Amniotic stem cell (primary cell): ENCODE measurements around the gene IGSF9.

Experiments used
- DNase-seq: peaks from one replicate; lab custom pipeline; 2025; lab: John Stamatoyannopoulos, UW

The IGSF9 gene

DNA sequence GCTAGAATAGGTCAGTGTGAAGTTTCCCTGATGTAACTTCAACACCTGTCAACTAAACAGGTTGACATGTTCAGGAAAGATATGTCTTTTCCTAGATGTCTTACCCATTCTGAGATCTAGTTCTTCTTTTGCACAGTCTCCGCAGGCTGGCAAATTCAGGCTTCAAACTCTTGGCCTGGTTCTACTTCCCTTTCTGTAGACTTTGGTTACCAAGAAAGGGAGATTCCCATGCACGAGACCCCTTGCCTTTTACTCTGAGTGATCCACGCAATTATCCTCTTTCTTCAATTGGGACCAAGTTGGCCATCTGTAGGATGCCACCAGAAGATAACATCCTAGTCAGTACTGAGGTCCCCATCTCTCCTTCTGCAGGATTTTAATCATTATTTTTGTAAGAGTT is 47.5 kb downstream of the IGSF9 start:
- no peak for DNase-seq

DNA sequence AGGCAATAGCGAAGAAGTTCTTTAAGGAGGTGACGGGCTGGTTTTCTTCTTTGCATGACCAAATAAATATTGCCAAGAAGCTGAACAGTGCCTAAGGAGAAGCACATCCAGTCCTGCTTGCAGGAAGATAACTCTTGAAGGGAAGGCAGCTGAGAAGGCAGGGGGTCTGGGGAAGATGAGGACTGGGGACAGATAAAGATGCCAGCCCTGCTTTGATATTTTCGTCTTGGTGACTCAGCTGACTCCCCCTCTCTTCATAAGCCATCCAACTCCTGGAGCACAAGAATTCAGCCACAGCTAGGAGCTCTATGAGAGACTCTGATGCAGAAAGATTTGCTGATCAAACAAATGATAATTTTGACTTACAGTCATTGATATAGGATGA is 48.9 kb downstream of the IGSF9 start:
- DNase-seq, result no peak

DNA sequence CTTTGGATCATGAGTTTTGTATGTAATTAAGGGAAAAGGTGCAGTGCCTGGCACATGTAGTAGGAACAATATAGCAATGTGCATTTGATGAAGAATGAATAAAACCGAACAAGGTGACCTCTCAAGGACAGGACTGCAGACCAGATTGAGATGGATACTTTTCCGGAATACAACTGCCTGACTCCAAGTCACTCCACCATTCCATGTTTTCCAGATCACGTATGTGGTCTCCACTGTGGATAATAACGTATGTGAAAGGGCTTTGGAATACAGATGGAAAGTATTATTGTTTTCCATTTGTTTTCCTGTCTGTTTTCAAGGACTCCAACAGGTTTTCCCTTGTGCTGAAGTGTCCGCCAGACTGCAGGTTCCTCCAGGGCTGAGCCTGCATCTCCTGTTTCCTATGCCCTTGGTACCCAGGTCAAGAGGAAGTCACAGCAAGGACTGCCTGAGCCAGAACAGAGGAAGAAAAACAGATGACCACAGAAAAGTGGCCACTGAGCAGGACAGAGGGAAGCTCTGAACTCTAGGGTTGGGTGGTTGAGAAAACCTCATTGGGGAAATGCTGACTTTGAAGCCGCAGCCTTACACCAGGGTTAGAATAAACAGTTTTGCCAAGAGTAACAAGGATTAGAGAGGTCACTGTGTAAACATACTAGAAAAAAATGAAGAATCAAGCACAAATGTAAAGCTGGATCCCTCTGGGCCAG is 49.4 kb downstream of the IGSF9 start:
- no peak for DNase-seq

DNA sequence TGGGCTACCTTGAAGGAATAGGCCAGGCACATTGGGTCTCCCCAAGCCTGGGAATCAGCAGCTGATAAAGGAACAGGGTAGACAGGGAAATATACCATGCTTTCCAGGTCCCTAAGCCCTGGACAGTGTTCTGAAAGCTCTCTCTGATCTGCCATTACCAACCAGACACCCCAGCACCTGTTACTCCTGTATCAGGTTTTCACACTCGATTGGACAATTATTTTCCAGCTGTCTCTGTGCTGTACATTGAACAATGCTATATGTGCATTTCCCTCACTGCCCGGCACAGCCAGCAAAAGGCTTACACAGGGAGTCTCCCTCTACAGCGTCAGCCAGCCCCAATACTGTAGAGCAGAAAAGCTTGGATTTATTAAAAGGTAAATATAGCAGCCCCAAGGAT is 50.1 kb downstream of the IGSF9 start:
- DNase-seq, result no peak

DNA sequence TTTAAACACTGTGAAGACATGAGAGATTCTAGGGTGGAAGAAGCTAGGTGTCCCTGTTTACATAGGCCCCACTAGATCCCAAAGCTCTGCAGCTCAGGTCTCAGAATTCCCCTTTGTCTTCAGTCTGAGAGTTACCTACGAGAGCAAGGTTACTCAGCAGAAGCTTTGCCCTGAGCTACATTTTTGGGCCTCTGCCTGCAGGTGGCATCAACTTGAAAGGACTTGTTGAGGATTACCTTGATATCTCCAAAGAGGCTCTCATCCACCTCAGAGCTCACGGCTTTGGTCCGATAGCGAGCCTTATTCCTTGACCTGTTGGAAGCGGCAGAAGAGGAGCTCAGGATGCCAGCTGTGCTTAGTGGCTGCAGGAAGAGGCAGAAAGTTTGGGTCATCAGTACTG is 52.5 kb downstream of the IGSF9 start:
- no peak for DNase-seq

DNA sequence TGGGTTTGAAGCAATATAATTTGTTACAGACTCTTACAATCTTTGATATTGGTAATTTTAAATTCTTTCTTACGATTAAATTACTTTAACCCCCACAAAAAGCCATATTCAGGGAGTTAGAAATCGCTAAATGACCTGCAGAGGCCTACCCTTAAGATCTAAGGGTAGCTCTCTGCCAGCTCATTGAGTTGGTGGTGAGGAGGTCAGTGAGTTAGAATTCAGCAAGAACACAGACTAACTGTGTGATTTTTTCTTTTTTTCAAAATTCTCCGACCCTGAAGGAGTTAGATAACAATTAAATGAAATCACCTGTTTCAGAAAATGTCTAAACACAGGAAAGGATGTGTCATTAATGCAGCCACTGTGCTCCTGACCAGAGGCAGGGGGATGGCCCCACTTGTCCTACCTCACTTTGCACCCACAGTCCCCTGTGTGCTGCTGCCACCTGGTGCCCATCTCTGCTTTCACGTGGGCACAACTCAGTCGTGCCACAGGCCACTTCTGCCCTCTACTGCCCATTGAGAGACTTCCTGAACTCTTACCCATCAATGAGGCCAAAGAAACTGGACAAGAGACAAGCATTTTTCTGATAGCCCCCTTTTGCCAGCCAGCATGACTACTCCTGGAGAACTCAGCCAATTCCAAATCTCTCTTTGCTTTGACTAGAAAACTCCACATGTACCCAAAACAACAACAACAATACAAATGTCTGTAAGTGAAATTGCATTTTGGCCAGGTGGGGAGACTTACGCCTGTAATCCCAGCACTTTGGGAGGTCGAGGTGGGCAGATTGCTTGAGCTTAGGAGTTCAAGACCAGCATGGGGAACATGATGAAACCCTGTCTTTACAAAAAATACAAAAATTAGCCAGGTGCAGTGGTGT is 53.9 kb downstream of the IGSF9 start:
- peak; percentile 75 for DNase-seq

DNA sequence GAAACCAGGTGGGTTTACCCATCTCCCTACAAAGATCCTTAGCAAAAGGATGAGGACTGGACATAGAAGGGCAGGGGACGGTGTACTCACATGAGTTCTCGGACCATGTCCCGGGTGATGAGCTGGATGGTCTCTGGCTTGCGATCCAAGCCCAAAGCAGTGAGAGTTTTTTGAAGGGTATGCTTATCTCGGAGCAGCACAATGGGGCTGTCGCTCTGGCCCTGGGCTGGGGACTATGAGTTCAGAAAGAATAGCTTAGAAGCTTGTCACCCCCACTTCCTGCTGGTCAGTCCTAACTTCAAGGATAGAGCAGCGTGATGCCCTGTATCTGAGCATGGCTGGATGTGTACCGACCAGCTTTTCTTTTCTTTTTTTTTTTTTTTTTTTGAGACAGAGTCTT is 55.0 kb downstream of the IGSF9 start:
- no peak for DNase-seq

DNA sequence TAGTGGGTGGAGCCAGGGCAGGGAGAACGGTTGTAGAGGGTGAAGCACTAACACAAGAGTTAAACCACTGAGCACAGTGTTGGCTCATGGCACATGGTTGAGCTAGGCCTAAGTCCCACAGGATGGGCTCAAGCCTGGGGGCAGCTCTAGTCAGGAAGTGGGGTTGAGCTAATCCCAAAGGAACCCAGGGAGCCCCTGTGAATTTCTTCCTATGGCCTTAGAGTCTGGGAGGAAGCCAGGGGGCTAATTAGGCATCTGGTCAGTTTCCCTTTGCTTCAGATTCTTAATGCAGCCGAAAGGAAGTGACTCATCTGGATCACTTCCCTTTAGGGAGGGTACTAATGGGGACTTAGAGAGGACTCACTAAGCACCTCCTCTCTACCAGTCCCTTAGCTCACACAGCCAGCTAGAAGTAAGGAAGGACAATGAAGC is 55.6 kb downstream of the IGSF9 start:
- peak; percentile 81 for DNase-seq

DNA sequence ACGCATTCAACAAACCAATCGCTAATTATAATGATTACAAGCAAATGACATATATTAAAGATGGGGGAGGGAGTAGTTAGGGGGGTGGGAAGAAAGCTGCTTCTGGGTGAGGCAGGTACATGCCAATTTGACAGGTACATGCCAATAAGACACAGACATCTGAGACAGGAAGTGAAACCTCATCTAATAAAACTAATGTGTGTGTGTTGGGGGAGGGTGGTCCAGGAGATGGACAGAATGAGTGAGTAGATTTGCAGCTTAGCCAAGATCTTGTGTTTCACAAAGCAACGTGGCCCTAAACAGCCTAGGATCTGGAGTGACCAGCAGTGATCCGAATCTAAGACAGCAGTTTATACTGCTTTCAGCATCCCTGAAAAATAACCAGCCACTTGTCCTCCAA is 56.2 kb downstream of the IGSF9 start:
- no peak for DNase-seq

DNA sequence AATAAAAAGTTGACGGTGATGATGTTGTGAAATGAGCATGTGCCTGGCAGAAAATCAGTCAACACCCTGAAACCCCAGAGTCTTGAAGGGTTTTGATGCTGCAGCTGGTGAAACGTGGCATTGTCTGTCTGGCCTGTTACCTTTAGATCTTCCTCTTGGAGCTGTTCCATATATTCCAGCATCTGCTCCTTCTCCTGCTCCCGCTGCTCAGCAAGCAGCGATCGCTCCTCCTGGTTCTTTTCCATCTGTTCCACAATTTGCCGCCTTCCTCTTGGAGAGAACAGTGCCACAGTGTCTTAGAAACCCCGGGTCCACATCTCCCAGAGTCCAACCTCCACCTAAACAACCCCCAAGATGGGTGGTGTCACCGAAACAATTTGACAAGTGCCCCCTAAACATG is 61.1 kb downstream of the IGSF9 start:
- no peak for DNase-seq

DNA sequence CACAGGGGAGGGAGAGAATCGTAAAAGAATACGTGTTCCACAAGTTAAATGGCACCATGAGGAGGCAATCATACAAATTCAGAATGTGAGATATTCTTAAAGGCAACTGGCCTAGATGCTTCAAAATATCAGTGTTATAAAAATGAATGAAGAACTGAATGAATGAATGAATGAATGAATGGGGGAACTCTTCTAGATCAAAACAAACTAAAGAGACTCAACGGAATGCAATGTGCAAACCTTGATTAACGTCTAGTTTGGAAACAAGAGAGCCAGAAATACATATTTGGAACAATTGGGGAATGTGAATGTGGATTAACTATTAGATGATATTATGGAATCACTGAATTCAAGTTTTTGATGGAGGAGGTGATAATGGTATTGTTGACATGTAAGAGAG is 62.3 kb downstream of the IGSF9 start:
- no peak for DNase-seq

DNA sequence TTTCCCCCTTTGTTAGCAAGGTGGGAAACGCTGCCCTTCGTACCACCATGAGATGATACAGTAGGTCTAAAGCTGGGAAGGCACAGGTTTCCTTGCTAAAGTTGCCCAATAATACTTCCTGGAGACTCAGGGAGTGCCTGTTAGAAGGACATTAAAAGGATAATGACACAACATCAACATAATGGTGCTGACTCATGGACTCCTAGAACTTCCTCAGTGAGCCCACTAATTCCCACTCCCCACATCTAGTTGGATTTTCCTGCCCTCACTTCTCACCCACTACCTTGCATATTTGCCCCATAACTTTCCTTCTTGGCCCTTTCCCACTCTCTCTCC is 62.9 kb downstream of the IGSF9 start:
- DNase-seq, result no peak

DNA sequence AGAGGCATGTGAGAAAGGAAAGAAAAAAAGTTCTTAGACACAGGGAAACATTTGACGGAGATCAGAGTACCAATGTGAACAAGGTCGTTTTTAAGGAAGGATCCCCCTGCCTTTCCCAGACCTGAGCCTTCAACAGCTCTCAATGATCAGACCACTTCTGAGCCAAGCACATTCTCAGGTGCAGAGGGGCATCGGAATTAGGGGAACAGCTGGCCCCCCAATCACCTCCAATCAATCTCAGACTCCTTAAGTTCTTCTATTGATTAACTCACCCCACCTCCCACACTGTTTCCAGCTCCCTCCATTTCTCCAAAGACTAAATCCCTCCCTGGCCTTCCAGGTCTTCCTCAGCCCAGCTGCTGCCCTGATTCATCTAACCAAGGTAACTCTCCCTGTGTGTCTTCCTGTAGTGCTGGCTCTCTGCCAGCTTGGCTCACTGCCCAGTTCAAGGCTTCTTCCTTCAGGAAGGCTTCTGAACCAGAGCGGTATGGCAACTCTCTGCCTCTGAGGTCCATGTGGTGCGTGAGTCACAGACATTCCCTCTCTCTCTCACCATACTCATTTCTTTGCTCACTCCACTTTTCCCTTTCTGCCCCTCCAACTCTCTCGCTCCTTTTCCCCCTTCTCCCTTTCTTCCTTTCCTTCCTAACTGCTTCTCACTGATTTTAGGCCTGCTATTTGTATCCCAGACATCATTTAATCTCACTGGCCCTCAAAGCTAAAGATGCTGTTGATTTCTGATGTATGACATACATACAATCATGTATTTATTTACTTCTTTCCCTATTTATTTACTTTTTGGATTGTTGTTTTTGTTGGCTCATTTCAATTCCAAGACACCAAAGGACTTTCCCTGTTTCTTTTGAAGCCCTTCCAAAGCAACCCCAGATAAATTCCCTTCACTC is 63.5 kb downstream of the IGSF9 start:
- peak; percentile 45 for DNase-seq

DNA sequence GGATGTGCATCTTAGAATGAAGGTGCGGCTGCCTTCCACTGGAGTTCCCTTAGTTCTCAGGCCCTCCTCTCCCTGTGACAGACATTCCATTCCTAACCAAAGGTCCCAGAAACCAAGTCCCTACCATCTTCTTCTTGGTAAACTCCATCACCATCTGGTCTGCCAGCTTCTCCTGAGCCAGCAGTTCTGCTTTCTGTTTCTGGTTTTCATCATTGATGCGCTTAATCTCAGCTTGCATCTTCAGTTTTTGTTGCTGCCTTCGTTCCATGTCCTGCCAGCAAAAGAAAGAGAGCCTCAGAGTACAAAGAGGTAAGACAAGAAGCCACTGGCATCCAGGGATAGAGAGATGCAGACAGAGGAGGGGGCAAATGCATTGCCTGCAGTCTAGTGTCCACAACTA is 65.0 kb downstream of the IGSF9 start:
- no peak for DNase-seq

DNA sequence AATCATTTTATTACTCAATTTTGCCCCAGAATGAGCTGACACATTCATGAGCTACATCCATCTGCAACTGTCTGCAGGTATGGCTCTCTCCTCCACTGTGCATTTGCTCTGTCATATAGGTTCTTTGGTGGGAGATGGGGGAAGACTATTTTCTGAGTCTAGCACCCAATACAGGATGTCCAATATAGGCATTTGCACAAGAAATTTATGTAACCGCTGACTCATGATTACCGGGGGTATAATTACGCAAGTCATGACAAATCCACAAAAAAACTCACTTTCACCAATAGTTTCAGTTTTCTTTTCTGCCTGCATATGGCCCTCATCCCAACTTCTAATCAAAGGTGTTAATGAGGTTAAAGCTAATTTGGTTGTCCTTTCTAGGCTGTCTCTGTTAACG is 65.4 kb downstream of the IGSF9 start:
- DNase-seq, result no peak

DNA sequence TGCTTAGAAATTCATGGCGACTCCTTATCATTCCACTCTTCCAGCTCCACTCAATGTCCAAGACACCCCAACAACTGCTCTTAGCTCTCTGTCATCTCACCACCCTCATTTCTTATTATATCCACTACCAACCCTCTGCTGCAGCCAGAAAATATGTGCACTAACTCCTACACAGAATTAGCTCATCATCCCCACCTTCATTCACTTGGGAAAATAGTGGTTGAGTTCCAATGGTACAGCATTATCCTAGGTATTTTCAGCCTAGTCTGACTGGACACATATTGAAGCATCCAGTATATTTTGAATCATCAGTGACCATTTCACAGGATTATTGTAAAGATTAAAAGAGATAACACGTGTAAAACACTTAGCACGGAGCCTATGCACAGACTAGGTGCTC is 66.3 kb downstream of the IGSF9 start:
- no peak for DNase-seq

DNA sequence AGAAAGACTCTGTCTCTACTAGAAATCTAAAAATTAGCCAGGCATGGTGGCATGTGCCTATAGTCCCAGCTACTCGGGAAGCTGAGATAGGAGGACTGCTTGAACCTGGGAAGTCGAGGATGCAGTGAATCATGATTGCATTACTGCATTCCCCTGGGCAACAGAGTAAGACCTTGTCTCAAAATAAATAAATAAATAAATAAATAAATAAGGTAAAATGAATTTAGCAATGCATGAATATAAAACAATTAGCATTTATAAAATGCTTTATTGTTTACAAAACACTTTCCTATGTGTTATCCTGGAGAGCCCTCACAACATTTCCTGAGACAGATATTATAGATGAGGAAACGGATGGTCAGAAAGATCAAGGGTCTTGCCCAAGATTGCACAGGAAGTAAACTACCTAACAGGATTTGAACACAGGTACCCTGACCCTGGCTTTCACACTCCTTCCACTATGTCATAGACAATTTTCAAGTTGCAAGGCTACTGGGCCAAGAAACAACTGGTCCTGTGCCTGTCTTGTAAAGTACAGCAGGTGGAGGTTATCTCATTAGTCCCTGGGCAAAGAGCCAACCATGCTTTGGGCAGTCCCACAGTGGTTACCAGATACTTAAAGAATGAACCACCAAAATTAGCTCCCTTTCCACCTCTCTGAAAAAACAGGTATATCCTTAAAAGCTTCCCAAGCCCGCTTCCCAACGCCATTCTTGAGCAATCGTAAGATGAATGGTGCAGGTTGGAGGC is 67.5 kb downstream of the IGSF9 start:
- no peak for DNase-seq
